ENCODE results near the gene KIAA1217. TPM values are rescaled to one million over a fixed set of nuclear protein-coding genes. Genes with fewer than 3 reads are reported as not detected.
A peak's percentile ranks its signal among the peaks of the same experiment; 100 is the strongest.
"Not testable (repeated sequence)": the region's sequence is repeated elsewhere in the genome, so short reads cannot be mapped to it uniquely, and the experiment has no call there.

The KIAA1217 gene
- total RNA-seq, 1 experiment from 2014 or later, result 23.4 TPM

DNA sequence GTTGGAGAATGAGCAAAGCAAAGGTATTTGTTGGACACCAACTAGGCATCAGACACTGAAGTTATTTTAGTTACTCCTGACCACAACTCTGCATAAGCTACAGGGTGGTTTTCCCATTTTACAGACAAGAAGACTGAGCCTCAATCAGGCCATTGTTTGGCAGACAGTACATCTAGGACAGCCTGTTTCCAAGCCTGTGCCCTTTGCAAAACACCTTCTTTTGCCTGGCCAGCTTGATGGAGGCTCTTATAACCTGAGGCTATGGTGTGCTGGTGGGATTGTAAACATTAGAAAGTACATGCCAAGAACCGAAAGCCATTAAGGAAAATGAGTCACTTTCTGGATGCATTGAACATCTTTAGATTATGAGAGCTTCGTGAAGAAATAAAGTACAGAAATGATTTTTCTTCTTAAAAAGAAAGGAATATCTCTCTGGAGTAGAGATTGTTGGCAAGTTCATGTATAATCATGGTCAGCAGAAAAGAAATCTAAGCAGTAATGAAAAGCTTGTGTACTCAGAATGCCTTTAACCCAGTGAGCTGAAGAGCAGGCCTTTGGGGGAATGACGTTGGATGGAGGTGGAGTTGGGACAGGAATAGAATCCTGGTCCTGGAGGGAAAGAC, 140.6 kb downstream of the KIAA1217 start:
- no peaks in the 10 kb centered on the region for H3K36me3 Mint-ChIP-seq
- H3K27ac Mint-ChIP-seq, result no peak overlapping the region
- no peak for ATAC-seq
- POLR2A ChIA-PET, result interaction anchor here (1.0 kb wide), 1 partner anchor 15 kb away, joined by 3 read pairs; no protein-coding TSS in a partner anchor
- TF ChIP-seq CBFB (CRISPR knock-in tag; IDR thresholded peaks at IDR 0.05; ENCODE audit: low read depth), result no peak
- TF ChIP-seq NFE2L1 (CRISPR knock-in tag; IDR thresholded peaks at IDR 0.05), result no peak
- TF ChIP-seq, protein P1, sequence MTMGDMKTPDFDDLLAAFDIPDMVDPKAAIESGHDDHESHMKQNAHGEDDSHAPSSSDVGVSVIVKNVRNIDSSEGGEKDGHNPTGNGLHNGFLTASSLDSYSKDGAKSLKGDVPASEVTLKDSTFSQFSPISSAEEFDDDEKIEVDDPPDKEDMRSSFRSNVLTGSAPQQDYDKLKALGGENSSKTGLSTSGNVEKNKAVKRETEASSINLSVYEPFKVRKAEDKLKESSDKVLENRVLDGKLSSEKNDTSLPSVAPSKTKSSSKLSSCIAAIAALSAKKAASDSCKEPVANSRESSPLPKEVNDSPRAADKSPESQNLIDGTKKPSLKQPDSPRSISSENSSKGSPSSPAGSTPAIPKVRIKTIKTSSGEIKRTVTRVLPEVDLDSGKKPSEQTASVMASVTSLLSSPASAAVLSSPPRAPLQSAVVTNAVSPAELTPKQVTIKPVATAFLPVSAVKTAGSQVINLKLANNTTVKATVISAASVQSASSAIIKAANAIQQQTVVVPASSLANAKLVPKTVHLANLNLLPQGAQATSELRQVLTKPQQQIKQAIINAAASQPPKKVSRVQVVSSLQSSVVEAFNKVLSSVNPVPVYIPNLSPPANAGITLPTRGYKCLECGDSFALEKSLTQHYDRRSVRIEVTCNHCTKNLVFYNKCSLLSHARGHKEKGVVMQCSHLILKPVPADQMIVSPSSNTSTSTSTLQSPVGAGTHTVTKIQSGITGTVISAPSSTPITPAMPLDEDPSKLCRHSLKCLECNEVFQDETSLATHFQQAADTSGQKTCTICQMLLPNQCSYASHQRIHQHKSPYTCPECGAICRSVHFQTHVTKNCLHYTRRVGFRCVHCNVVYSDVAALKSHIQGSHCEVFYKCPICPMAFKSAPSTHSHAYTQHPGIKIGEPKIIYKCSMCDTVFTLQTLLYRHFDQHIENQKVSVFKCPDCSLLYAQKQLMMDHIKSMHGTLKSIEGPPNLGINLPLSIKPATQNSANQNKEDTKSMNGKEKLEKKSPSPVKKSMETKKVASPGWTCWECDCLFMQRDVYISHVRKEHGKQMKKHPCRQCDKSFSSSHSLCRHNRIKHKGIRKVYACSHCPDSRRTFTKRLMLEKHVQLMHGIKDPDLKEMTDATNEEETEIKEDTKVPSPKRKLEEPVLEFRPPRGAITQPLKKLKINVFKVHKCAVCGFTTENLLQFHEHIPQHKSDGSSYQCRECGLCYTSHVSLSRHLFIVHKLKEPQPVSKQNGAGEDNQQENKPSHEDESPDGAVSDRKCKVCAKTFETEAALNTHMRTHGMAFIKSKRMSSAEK (CRISPR knock-in tag; IDR thresholded peaks at IDR 0.05; ENCODE audit: borderline replicate concordance), result no peak
- peaks cover 49% of the 10 kb centered on the region for H3K4me1 Mint-ChIP-seq
- no peak overlapping the region for H3K4me3 Mint-ChIP-seq
- no peak for DNase-seq (ENCODE audit: low spot score)
- CTCF ChIA-PET, result interaction anchor here (1.2 kb wide), 1 partner anchor 11 kb away, joined by 4 read pairs; no protein-coding TSS in a partner anchor
- no peaks in the 10 kb centered on the region for H3K27me3 Mint-ChIP-seq (ENCODE audit: low read depth)
- no peaks in the 10 kb centered on the region for H3K9me3 Mint-ChIP-seq

DNA sequence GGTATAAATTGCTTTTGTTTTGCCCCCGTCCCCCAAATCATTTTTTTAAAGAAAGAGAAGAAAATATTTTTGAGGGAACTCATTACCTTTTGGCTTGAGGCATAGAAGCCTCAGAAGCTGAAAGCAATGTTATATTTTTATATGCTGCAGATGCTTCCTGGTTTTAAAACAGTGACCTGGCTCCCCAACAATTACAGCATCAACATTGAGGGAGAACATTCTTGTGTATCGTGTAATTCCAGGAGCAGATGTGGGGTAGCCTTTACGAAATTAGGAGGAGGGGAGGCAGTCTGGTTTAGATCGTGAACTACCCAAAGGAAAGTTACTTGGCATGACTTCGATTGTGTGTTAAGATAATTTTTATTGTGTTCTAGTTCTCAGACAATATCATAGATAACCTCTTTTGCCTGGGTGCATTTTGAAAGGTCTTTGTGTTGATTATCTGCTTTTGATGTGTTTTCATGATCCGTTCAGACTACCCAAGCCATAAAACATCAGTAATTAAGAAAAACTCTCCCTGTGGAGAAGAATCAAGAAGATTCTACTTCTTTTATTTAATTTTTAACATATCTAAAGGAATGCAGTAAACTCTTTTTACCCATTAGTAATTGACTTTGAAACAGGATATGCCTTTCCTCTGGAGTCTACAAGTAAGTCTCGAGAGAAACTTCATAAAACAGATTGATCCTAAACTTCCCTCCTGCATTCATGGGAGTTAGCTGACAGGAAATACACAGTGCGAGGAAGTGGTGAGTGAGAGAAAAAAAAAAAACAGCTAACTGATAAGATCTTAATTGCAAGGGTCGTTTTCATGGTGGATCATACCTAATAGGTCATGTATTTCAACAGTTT, 141.4 kb downstream of the KIAA1217 start:
- Mint-ChIP-seq H3K4me1 (peaks cover 51% of the 10 kb centered on the region), H3K36me3 (no peaks in the 10 kb centered on the region), H3K27me3 (ENCODE audit: low read depth) (no peaks in the 10 kb centered on the region), H3K4me3 (no peak overlapping the region), H3K27ac (peak overlapping the region; percentile 51; the same call in 1 of the 2 replicates), H3K9me3 (no peaks in the 10 kb centered on the region)
- POLR2A ChIA-PET, result interaction anchor here (1.0 kb wide), 1 partner anchor 15 kb away, joined by 3 read pairs; no protein-coding TSS in a partner anchor
- no peak for ATAC-seq
- TF ChIP-seq MYBL2 (CRISPR knock-in tag; IDR thresholded peaks at IDR 0.05) (no peak), NFATC4 (CRISPR knock-in tag; IDR thresholded peaks at IDR 0.05) (no peak), CREM (CRISPR knock-in tag; IDR thresholded peaks at IDR 0.05) (no peak), NFE2L1 (CRISPR knock-in tag; IDR thresholded peaks at IDR 0.05) (no peak)
- TF ChIP-seq, protein P2, sequence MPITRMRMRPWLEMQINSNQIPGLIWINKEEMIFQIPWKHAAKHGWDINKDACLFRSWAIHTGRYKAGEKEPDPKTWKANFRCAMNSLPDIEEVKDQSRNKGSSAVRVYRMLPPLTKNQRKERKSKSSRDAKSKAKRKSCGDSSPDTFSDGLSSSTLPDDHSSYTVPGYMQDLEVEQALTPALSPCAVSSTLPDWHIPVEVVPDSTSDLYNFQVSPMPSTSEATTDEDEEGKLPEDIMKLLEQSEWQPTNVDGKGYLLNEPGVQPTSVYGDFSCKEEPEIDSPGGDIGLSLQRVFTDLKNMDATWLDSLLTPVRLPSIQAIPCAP (CRISPR knock-in tag; IDR thresholded peaks at IDR 0.05), result no peak
- TF ChIP-seq, protein P3, sequence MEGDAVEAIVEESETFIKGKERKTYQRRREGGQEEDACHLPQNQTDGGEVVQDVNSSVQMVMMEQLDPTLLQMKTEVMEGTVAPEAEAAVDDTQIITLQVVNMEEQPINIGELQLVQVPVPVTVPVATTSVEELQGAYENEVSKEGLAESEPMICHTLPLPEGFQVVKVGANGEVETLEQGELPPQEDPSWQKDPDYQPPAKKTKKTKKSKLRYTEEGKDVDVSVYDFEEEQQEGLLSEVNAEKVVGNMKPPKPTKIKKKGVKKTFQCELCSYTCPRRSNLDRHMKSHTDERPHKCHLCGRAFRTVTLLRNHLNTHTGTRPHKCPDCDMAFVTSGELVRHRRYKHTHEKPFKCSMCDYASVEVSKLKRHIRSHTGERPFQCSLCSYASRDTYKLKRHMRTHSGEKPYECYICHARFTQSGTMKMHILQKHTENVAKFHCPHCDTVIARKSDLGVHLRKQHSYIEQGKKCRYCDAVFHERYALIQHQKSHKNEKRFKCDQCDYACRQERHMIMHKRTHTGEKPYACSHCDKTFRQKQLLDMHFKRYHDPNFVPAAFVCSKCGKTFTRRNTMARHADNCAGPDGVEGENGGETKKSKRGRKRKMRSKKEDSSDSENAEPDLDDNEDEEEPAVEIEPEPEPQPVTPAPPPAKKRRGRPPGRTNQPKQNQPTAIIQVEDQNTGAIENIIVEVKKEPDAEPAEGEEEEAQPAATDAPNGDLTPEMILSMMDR (IDR thresholded peaks at IDR 0.05), result no peak
- TF ChIP-seq, protein P4, sequence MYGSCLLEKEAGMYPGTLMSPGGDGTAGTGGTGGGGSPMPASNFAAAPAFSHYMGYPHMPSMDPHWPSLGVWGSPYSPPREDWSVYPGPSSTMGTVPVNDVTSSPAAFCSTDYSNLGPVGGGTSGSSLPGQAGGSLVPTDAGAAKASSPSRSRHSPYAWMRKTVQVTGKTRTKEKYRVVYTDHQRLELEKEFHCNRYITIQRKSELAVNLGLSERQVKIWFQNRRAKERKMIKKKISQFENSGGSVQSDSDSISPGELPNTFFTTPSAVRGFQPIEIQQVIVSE (CRISPR knock-in tag; IDR thresholded peaks at IDR 0.05; ENCODE audit: borderline replicate concordance), result no peak
- CTCF ChIA-PET, result interaction anchor here (1.2 kb wide), 1 partner anchor 10 kb away, joined by 4 read pairs; no protein-coding TSS in a partner anchor
- no peak for DNase-seq (ENCODE audit: low spot score)

DNA sequence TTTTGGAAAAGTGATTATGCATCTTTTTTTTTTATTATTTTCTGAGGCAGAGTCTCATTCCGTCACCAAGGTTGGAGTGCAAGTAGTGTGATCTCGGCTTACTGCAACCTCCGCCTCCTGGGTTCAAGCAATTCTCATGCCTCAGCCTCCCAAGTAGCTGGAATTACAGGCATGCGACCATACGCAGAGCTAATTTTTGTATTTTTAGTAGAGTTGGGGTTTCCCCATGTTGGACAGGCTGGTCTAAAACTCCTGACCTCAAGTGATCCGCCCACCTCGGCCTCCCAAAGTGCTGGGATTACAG, 141.9 kb downstream of the KIAA1217 start:
- H3K27me3 Mint-ChIP-seq (ENCODE audit: low read depth); H3K9me3 Mint-ChIP-seq; CTCF ChIA-PET; H3K4me3 Mint-ChIP-seq; H3K36me3 Mint-ChIP-seq; DNase-seq (ENCODE audit: low spot score); ATAC-seq; POLR2A ChIA-PET; H3K27ac Mint-ChIP-seq: not testable (repeated sequence)
- H3K4me1 Mint-ChIP-seq, result peaks cover 51% of the 10 kb centered on the region
